Cerebellar cortex (tissue), 1 donor: Measurements from ENCODE around the gene TRNT1.

Experiments
- DNase-seq: peaks from one replicate; pipeline ENCODE4 v3.0.0-alpha.2; 2015; ENCODE audit warnings: low spot score

TRNT1 gene

DNA sequence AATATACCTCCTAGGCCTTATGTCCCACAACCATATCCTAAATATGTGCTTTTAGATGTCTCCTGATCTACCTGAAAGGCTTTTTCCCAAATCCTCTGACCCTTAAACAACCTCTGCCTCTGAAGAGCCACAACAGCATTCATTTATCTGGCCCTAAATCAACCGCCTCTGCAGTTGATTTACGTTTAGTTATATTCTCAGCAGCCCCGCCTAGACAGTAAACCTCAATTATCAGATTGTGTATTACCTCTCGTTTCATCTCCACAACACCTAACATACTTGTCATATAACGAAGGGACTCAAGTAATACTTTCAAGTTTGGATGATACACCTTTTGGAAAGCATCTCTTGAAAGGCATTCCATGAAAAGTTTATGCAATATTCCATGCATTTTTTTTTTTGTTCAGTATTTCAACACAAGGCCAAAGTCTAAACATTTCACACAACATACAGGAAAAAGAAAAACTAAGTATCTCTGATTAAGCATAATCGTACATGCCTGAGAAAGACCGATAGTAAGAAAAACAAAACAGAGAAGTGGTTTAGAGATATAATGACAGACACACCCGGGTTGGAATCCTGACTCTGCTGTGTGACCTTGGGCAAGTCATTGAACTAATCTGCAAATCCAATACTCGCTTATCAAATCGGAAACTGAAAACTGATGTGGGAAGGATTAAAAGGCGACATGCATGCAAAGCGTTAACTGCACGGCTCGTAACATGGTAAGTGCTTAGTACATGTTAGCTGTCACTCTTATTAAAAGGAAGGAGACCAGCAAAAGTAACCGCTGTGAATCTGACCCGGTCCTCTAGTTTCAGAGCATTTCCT lies 52.0 kb downstream of the TRNT1 start:
- DNase-seq = no peak

DNA sequence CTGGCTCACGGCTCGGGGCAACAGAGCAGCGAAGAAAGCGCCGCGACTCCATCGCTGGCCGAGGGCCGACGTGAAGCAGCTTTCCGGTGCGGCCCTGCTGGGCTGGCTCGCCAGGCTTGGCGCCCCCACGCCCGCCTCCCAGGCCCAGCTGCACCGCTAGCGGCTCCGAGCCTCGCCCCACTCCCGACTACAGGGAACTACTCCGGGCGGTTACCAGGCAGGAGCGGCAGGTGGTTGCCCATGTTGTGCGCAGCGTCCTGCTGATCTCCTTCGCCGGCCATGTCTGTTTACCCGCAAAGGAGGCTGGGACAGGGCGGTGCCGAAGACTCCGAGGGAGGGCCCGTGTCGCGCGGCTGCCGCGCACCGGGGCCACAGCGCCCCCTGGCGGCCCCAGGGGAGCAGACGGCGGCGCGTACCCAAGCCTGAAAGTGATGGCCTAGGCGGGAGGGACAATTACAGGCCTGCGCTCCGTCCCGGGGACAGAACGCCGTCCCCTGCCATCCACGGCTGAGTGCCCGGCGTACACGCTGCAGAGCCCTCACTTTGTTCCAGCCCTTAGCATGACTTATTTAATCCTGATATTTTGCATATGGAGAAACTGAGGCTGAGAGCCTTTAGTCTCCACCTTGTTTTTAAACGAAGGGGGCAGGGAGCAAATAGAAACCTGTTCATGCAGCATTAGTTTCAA lies 52.8 kb downstream of the TRNT1 start, which contains the start of gene CRBN:
CRBN (minus strand) TSS at position 285 of the 688 bp plus-strand sequence; CDS start at position 281, 4 bp downstream.
- peak; percentile 88 for DNase-seq

- DNase-seq = no peak
Measured at GRCh38 chr3:3180456-3180855, 53.7 kb downstream of the TRNT1 start.

GRCh38 chr3:3184876-3185275 lies 58.1 kb downstream of the TRNT1 start:
- no peak for DNase-seq

GRCh38 chr3:3189102-3189727 lies 62.5 kb downstream of the TRNT1 start:
- no peak for DNase-seq

DNA sequence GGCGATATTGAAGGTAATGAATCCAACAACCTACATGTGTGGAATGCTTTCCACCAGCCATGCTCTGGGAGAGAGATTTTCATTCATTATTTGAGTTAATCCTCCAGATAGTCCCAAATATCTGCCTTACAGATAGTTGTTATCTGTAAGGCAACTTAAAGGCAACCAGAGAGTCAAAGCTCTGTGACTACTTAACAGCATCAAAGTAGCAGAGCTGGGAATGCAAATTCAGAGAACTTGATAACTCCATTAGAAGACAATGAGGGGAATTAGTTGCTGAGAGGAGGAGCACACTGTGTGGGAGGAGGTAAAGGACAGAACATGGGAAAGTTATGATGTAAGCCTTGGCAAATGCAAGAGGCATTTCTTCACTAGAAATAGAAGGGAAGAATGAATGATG lies 63.2 kb downstream of the TRNT1 start:
- DNase-seq = no peak

- no peak for DNase-seq
Measured at GRCh38 chr3:3191675-3192285, 65.0 kb downstream of the TRNT1 start.

- no peak for DNase-seq
Measured at GRCh38 chr3:3192286-3192675, 65.5 kb downstream of the TRNT1 start.

DNA sequence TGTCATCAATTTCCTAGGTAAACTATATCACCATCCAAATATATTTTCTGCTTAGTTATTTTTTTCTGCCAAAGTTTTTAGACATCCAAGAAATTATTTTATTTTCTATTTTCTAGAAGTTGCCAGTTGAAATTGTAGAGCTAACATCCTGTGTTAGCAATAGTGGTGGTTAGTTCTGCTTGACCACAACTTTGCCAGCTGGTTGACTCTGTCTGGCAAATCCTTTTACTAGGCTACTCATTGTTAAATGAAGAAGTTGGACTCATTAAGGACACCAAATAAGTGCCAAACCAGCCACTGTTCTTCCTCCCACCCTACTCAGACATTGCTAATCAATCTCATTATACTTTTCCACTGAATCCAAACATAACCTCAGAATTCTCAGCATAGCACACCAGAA lies 68.1 kb downstream of the TRNT1 start:
- DNase-seq = no peak

GRCh38 chr3:3196148-3196861 lies 69.6 kb downstream of the TRNT1 start:
- peak; percentile 9 for DNase-seq
